IPS-15b (cell line): ENCODE data around the gene OSGIN1.
"Not testable (repeated sequence)": the region's sequence is repeated elsewhere in the genome, so short reads cannot be mapped to it uniquely, and the experiment has no call there.

ENCODE experiments used
- H3K27me3 ChIP-seq: one replicate; pipeline ENCODE4 v1.6.1; 2013; ENCODE audit warnings: low read length; ENCODE audit not compliant: control insufficient read depth, insufficient read depth
- H3K36me3 ChIP-seq: one replicate; pipeline ENCODE4 v1.6.1; 2013; ENCODE audit warnings: low read length; ENCODE audit not compliant: control insufficient read depth, insufficient read depth
- H3K4me1 ChIP-seq: one replicate; pipeline ENCODE4 v1.6.1; 2013; ENCODE audit warnings: mild to moderate bottlenecking, low read length; ENCODE audit not compliant: control insufficient read depth, insufficient read depth
- H3K4me3 ChIP-seq: one replicate; pipeline ENCODE4 v1.5.1; 2013; ENCODE audit warnings: low read depth, low read length
- H3K9ac ChIP-seq: one replicate; pipeline ENCODE4 v1.6.1; 2013; ENCODE audit warnings: low read depth, mild to moderate bottlenecking, low read length
- H3K9me3 ChIP-seq: one replicate; pipeline ENCODE4 v1.6.1; 2013; ENCODE audit warnings: mild to moderate bottlenecking, low read length; ENCODE audit not compliant: control insufficient read depth, insufficient read depth

The OSGIN1 gene

DNA sequence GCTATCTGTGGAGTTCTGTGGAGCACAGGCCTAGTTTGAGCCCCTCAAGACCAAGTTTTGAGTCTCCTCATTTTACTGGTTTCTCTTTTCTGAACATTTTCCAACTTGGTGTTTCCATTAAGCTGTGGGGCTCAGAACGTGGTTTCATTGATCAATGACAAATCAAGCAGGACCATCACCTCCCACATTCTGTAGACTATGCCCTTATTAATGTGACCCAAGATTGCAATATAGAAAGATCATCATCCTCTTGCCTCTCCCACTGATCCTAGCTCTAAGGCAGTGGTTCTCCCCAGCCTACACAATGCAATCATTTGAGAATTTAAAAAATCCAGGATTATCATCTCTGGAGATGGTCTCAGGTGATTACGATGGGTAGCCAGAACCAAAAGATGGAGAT lies 15.8 kb upstream of the OSGIN1 start:
- Histone ChIP-seq H3K9me3 (no peaks in the 10 kb centered on the region), H3K4me1 (no peaks in the 10 kb centered on the region), H3K36me3 (no peaks in the 10 kb centered on the region), H3K4me3 (no peak overlapping the region), H3K9ac (no peak overlapping the region), H3K27me3 (no peaks in the 10 kb centered on the region)

DNA sequence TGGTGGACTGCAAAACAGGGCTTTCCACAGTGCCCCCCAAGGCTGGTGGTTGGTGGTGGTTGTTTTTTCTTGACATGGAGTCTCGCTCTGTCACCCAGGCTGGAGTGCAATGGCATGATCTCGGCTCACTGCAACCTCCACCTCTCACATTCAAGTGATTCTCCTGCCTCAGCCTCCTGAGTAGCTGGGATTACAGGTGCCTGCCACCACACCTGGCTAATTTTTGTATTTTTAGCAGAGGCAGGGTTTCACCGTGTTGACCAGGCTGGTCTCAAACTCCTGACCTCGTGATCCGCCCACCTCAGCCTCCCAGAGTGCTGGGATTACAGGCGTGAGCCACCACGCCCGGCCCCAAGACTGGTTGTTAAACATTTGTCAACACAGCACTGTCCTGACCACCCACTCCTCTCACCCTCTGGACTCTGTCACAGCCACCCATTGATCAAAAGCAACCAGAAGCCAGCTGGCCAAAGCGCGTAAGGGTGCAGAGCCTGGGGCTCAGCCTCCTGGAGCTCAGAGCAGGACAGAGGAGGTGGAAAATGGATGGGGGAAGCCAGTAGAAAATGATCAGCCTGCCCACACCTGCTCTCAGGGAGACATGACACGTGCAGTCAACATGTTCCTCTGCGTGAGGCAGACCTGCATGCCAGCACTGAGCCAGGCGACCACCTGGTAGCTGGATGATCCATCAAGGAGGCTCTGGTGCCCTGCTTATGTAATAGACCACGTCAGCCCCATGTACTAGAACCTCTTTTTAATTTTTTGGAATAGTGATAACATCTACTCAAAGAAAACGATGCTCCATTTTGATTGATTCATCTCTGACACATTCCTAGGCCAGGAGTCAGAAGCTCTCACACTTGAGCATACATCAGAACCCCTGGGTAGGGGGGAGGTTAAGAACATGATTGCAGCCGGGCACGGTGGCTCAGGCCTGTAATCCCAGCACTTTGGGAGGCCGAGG lies 14.8 kb upstream of the OSGIN1 start:
- no peaks in the 10 kb centered on the region for H3K27me3 ChIP-seq
- no peaks in the 10 kb centered on the region for H3K9me3 ChIP-seq
- H3K36me3 ChIP-seq: no peaks in the 10 kb centered on the region
- H3K4me3 ChIP-seq: no peak overlapping the region
- no peaks in the 10 kb centered on the region for H3K4me1 ChIP-seq
- no peak overlapping the region for H3K9ac ChIP-seq

DNA sequence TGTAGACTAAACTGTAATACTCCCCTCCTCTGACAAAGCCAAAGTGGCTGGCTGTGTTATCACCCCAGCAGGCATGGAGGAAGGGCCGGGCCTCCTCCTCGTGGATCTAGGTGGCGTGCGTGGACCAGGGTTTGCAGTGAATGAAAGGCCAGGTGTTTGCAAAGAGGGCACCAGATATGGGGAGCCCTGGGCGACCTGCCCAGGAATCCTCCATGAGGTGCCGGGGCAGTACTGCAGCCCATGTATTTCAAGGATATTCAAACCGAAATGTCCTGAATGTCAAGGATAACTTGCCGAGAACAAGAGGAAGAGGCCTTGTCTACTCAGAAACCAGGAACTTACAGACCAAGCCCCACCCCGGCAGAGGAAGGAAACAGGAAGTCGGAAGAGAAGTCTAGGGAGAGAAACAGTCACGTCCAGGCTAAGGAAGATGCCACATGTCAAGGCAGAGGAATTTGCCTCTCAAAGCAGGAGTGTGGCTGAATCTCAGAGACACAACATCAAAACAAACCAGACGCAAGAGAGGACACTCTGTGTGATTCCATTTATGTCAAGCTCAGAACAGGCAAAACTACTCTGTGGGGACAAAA lies 13.7 kb upstream of the OSGIN1 start:
- Histone ChIP-seq H3K4me1 (no peaks in the 10 kb centered on the region), H3K36me3 (no peaks in the 10 kb centered on the region), H3K9me3 (no peaks in the 10 kb centered on the region), H3K9ac (no peak overlapping the region), H3K4me3 (no peak overlapping the region), H3K27me3 (no peaks in the 10 kb centered on the region)

- no peak overlapping the region for H3K4me3 ChIP-seq
- H3K4me1 ChIP-seq: no peaks in the 10 kb centered on the region
- no peaks in the 10 kb centered on the region for H3K9me3 ChIP-seq
- H3K9ac ChIP-seq: no peak overlapping the region
- no peaks in the 10 kb centered on the region for H3K27me3 ChIP-seq
- H3K36me3 ChIP-seq: no peaks in the 10 kb centered on the region
Measured at GRCh38 chr16:83940119-83940518, 12.9 kb upstream of the OSGIN1 start.

- Histone ChIP-seq H3K4me3 (no peak overlapping the region), H3K9me3 (no peaks in the 10 kb centered on the region), H3K36me3 (no peaks in the 10 kb centered on the region), H3K27me3 (no peaks in the 10 kb centered on the region), H3K9ac (no peak overlapping the region), H3K4me1 (no peaks in the 10 kb centered on the region)
Measured at GRCh38 chr16:83940630-83941378, 12.2 kb upstream of the OSGIN1 start.

DNA sequence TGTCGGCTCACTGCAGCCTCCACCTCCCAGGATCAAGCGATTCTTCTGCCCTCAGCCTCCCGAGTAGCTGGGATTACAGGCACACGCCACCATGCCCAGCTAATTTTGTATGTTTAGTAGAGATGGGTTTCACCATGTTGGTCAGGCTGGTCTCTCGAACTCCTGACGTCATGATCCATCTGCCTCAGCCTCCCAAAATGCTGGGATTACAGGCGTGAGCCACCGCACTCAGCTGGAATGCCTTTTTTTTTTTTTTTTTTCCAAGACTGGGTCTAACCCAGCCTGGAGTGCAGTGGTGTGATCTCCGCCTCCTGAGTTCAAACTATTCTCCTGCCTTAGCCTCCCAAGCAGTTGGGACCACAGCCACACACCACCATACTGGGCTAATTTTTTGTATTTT lies 11.5 kb upstream of the OSGIN1 start:
- H3K9me3 ChIP-seq, H3K9ac ChIP-seq, H3K4me3 ChIP-seq, H3K4me1 ChIP-seq, H3K27me3 ChIP-seq, H3K36me3 ChIP-seq: not testable (repeated sequence)

DNA sequence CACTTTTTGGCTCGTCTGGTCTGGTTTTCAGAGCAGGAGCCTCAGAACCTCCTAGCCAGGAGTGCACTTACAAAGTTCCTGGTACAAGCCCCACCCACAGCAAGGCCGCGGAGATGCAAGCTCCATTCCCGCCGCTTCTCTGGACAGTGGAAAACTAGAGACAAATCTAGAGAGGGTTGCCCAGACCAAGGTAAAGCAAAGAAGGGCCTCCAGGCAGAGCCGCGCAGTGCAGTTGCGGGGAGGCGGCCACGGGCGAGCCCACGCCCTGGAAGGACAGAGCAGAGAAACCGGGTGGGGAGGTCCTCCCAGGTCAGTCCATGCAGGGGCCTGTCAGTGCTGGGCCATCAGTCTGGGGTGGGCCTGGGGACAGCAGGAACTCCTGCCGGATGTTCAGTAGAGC lies 11.0 kb upstream of the OSGIN1 start:
- Histone ChIP-seq H3K4me1 (no peaks in the 10 kb centered on the region), H3K9ac (no peak overlapping the region)

DNA sequence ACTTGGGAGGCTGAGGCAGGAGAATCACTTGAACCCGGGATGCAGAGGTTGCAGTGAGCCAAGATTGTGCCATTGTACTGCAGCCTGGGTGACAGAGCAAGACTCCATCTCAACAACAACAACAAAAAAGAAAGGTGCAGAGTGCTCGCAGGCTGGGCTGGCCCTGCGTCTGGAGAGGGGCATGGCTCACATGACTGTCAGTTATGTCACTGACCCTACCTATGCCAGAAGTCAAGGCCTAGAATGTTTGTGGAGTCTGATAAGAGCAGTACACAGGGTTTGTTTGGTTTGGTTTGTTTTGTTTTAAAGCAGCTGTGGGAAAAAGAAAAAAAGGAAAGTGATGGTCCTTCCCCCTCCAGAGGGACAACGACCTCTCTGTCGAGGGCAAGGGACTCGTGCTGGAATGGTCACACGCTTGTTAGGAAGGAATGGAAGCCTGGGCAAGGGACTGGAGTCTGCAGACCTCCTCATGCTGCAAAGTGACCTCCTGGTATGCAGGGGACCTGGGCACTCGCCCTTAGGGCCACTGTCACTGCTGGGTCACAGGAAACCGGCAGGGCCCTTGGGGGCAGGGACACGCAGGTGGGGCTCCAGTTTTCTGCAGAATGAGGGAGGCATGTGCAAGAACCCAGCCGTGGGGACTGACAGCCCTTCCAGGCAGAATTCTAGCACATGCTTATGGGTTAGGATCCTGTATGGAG lies 10.1 kb upstream of the OSGIN1 start:
- Histone ChIP-seq H3K9me3 (no peaks in the 10 kb centered on the region), H3K36me3 (no peaks in the 10 kb centered on the region), H3K4me1 (no peaks in the 10 kb centered on the region), H3K4me3 (no peak overlapping the region), H3K27me3 (no peaks in the 10 kb centered on the region), H3K9ac (no peak overlapping the region)

More for the DNA sequence above, 11.0 kb upstream of the OSGIN1 start:
- H3K27me3 ChIP-seq: no peaks in the 10 kb centered on the region
- H3K36me3 ChIP-seq: no peaks in the 10 kb centered on the region
- no peaks in the 10 kb centered on the region for H3K9me3 ChIP-seq
- no peak overlapping the region for H3K4me3 ChIP-seq

DNA sequence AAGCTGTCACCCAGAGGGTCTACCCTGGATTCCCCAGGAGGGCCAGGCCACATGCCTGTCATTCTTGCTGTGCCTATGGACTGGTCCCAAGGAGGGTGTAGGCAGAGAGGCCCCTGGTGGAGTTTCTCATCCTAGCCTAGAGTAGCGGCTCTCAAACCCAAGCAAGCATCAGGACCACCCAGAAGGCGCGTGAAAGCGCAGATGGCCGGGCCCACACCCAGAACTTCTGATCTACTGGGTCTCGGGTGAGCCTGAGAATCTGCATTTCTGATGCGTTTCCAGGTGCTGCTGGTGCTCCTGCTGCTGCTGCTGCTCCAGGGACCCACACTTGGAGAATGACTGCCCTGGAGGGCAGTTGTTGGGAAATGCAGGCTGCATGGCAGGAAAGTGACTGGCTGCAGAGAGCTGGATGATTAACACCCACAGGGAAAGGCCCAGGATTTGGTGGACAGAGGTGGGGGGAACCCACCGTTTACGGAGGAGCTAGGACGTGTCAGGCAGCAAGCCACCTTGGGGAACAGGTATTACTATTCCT lies 9.5 kb upstream of the OSGIN1 start:
- no peaks in the 10 kb centered on the region for H3K36me3 ChIP-seq
- H3K9me3 ChIP-seq: no peaks in the 10 kb centered on the region
- H3K27me3 ChIP-seq: no peaks in the 10 kb centered on the region
- H3K4me1 ChIP-seq: no peaks in the 10 kb centered on the region
- H3K4me3 ChIP-seq: no peak overlapping the region
- peak overlapping the region; percentile 5 for H3K9ac ChIP-seq

DNA sequence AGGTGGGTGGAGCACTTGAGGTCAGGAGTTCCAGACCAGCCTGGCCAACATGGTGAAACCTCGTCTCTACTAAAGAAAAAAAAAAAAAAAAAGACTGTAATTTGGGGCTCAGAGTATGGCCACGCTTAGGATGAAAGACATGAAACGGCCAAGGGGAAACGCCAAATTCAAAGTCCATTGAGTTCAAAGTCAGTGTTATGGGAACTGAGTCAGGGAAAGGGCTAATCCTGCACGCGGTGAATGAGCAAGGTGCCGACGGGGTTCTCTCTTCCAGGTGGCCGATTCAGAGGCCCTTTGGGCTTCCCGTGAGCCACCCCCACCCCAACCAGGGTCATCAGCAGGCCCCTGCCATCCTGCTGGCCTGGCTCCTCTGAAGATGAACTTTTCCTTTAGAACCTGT lies 7.5 kb upstream of the OSGIN1 start:
- no peaks in the 10 kb centered on the region for H3K36me3 ChIP-seq
- H3K4me1 ChIP-seq: no peaks in the 10 kb centered on the region
- H3K4me3 ChIP-seq: no peak overlapping the region
- H3K9ac ChIP-seq: no peak overlapping the region
- H3K27me3 ChIP-seq: no peaks in the 10 kb centered on the region
- no peaks in the 10 kb centered on the region for H3K9me3 ChIP-seq

- H3K9ac ChIP-seq: no peak overlapping the region
- no peaks in the 10 kb centered on the region for H3K9me3 ChIP-seq
- H3K4me1 ChIP-seq: no peaks in the 10 kb centered on the region
- H3K36me3 ChIP-seq: no peaks in the 10 kb centered on the region
- no peak overlapping the region for H3K4me3 ChIP-seq
- no peaks in the 10 kb centered on the region for H3K27me3 ChIP-seq
Measured at GRCh38 chr16:83946154-83946780, 6.8 kb upstream of the OSGIN1 start.
